ENCODE measurements around the gene NAT16. TPM values are rescaled to one million over a fixed set of nuclear protein-coding genes. Genes with fewer than 3 reads are reported as not detected.

Gene NAT16
- total RNA-seq, 4 donors from 2014 or later = not detected

GRCh38 chr7:101197991-101198390, 17.9 kb upstream of the NAT16 start:
- Histone ChIP-seq H3K4me3 (no peak overlapping the region), H3K36me3 (no peaks in the 10 kb centered on the region), H3K4me1 (peaks cover 0 to 4% of the 10 kb centered on the region in 2 donors), H3K27me3 (peaks cover 0 to 12% of the 10 kb centered on the region in 2 donors), H3K27ac (no peak overlapping the region), H3K9me3 (no peaks in the 10 kb centered on the region)
- intact Hi-C loops (cut with DNase I; ENCODE audit: low total_unique reads) = no loop called here
- DNase-seq = no peak
- TF ChIP-seq POLR2A (IDR thresholded peaks at IDR 0.05) = no peak

DNA sequence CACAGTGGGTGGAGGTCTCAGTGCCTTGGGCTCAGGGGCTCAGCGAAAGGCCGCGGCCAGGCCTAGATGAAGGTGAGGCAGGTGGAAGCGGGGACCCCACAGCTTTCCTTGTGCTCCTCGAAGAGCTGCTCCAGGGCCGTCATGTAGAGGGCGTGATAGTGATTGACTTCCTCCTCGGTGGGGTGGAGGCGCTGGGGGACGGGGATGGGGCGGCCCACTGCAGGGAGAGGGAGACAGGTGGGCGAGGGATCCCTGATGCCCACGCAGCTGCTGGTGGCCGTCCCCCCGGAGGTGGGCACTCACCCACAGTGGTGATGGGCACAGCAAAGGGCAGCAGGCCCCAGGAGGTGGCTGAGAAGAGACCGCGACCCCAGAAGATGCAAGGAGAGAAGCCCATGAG, 15.8 kb upstream of the NAT16 start:
- DNase-seq = no peak
- H3K4me3 ChIP-seq = no peak overlapping the region
- no peak overlapping the region for H3K27ac ChIP-seq
- H3K27me3 ChIP-seq = no peaks in the 10 kb centered on the region
- no peaks in the 10 kb centered on the region for H3K9me3 ChIP-seq
- intact Hi-C loops (cut with DNase I; ENCODE audit: low total_unique reads) = no loop called here
- no peaks in the 10 kb centered on the region for H3K4me1 ChIP-seq
- TF ChIP-seq POLR2A (IDR thresholded peaks at IDR 0.05) = no peak
- TF ChIP-seq, protein P1, sequence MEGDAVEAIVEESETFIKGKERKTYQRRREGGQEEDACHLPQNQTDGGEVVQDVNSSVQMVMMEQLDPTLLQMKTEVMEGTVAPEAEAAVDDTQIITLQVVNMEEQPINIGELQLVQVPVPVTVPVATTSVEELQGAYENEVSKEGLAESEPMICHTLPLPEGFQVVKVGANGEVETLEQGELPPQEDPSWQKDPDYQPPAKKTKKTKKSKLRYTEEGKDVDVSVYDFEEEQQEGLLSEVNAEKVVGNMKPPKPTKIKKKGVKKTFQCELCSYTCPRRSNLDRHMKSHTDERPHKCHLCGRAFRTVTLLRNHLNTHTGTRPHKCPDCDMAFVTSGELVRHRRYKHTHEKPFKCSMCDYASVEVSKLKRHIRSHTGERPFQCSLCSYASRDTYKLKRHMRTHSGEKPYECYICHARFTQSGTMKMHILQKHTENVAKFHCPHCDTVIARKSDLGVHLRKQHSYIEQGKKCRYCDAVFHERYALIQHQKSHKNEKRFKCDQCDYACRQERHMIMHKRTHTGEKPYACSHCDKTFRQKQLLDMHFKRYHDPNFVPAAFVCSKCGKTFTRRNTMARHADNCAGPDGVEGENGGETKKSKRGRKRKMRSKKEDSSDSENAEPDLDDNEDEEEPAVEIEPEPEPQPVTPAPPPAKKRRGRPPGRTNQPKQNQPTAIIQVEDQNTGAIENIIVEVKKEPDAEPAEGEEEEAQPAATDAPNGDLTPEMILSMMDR (IDR thresholded peaks at IDR 0.05) = no peak
- H3K36me3 ChIP-seq = no peaks in the 10 kb centered on the region

GRCh38 chr7:101189109-101189508, 9.0 kb upstream of the NAT16 start:
- Histone ChIP-seq H3K36me3 (no peaks in the 10 kb centered on the region), H3K27me3 (no peaks in the 10 kb centered on the region), H3K27ac (no peak overlapping the region), H3K4me3 (no peak overlapping the region), H3K9me3 (no peaks in the 10 kb centered on the region), H3K4me1 (no peaks in the 10 kb centered on the region)
- no peak for DNase-seq
- no peak for TF ChIP-seq POLR2A (IDR thresholded peaks at IDR 0.05)
- TF ChIP-seq, protein P1 (IDR thresholded peaks at IDR 0.05) = no peak
- intact Hi-C loops (cut with DNase I; ENCODE audit: low total_unique reads) = no loop called here

DNA sequence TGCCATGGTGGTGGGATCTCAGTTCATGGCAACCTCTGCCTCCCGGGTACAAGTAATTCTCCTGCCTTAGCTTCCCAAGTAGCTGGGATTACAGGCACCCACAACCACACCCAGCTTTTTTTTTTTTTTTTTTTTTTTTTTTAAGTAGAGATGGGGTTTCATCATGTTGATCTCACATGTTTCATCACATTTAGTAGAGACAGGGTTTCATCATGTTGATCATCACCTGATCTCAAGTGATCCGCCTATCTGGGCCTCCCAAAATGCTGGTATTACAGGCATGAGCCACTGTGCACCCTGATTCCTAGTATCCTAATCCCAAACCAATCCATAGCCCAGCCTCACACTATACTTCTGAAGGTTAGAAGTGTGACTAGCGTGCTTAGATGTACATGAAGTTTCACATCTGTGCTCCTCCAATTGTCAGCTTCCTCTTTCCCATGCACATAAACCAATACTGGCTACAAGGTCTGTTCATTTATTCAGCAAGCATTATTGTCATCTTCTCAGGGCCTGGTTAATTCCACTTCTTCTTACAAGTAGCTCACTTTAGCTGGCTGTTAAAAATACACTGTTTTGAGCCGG, 6.8 kb upstream of the NAT16 start:
- Histone ChIP-seq H3K4me1 (no peaks in the 10 kb centered on the region), H3K27me3 (no peaks in the 10 kb centered on the region), H3K36me3 (no peaks in the 10 kb centered on the region), H3K4me3 (no peak overlapping the region), H3K27ac (no peak overlapping the region), H3K9me3 (no peaks in the 10 kb centered on the region)
- TF ChIP-seq, protein P1 (IDR thresholded peaks at IDR 0.05) = no peak
- no peak for TF ChIP-seq POLR2A (IDR thresholded peaks at IDR 0.05)
- DNase-seq = no peak
- intact Hi-C loops (cut with DNase I; ENCODE audit: low total_unique reads) = no loop called here

DNA sequence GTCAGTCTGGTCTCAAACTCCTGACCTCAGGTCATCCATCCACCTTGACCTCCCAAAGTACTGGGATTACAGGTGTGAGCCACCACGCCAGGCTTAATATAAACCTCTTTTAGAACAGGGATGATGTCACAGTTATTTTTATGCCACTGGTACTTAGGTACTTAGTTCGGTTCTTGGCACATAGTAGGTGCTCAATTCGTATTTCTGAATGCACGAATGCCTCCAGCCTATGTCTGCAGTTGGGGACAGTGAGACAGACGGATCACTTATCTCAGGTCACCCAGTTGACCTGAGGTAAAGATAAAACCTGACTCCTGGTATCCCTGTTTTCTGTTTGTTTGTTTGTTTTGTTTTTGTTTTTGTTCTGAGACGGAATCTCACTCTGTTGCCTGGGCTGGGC, 6.1 kb upstream of the NAT16 start:
- Histone ChIP-seq H3K27ac (no peak overlapping the region), H3K36me3 (no peaks in the 10 kb centered on the region), H3K4me1 (no peaks in the 10 kb centered on the region), H3K9me3 (no peaks in the 10 kb centered on the region), H3K4me3 (no peak overlapping the region), H3K27me3 (peaks cover under 1 to 4% of the 10 kb centered on the region in 2 donors)
- intact Hi-C loops (cut with DNase I; ENCODE audit: low total_unique reads) = no loop called here
- TF ChIP-seq POLR2A (IDR thresholded peaks at IDR 0.05) = no peak
- TF ChIP-seq, protein P1 (IDR thresholded peaks at IDR 0.05) = no peak
- no peak for DNase-seq

Data from uterus (tissue), 4 donors.